Measurements from ENCODE around the gene LIPI.
"Not testable (repeated sequence)": the region's sequence is repeated elsewhere in the genome, so short reads cannot be mapped to it uniquely, and the experiment has no call there.

LIPI gene

GRCh38 chr21:14063620-14064295, 147.0 kb downstream of the LIPI start:
- H3K36me3 ChIP-seq (ENCODE audit: control insufficient read depth in 1 of 2, insufficient read depth in 2 of 2, low read length in 2 of 2); H3K4me1 ChIP-seq (ENCODE audit: control insufficient read depth in 1 of 2, insufficient read depth in 2 of 2, low read length in 2 of 2); H3K9me3 ChIP-seq (ENCODE audit: control insufficient read depth in 1 of 2, low read length in 2 of 2); H3K27me3 ChIP-seq (ENCODE audit: control insufficient read depth in 1 of 2, insufficient read depth in 2 of 2, low read length in 2 of 2); H3K9ac ChIP-seq (ENCODE audit: low read depth in 1 of 2, low read length in 2 of 2); H3K27ac ChIP-seq (ENCODE audit: low read depth, low read length); H3K4me3 ChIP-seq (ENCODE audit: low read depth in 1 of 2, low read length in 2 of 2): not testable (repeated sequence)

GRCh38 chr21:14062684-14063083, 148.1 kb downstream of the LIPI start:
- H3K36me3 ChIP-seq (ENCODE audit: control insufficient read depth in 1 of 2, insufficient read depth in 2 of 2, low read length in 2 of 2); H3K4me3 ChIP-seq (ENCODE audit: low read depth in 1 of 2, low read length in 2 of 2); H3K27me3 ChIP-seq (ENCODE audit: control insufficient read depth in 1 of 2, insufficient read depth in 2 of 2, low read length in 2 of 2); H3K4me1 ChIP-seq (ENCODE audit: control insufficient read depth in 1 of 2, insufficient read depth in 2 of 2, low read length in 2 of 2); H3K27ac ChIP-seq (ENCODE audit: low read depth, low read length); H3K9me3 ChIP-seq (ENCODE audit: control insufficient read depth in 1 of 2, low read length in 2 of 2); H3K9ac ChIP-seq (ENCODE audit: low read depth in 1 of 2, low read length in 2 of 2): not testable (repeated sequence)

GRCh38 chr21:14061820-14062219, 148.9 kb downstream of the LIPI start:
- H3K9me3 ChIP-seq (ENCODE audit: control insufficient read depth in 1 of 2, low read length in 2 of 2); H3K27ac ChIP-seq (ENCODE audit: low read depth, low read length); H3K36me3 ChIP-seq (ENCODE audit: control insufficient read depth in 1 of 2, insufficient read depth in 2 of 2, low read length in 2 of 2); H3K4me3 ChIP-seq (ENCODE audit: low read depth in 1 of 2, low read length in 2 of 2); H3K27me3 ChIP-seq (ENCODE audit: control insufficient read depth in 1 of 2, insufficient read depth in 2 of 2, low read length in 2 of 2); H3K9ac ChIP-seq (ENCODE audit: low read depth in 1 of 2, low read length in 2 of 2); H3K4me1 ChIP-seq (ENCODE audit: control insufficient read depth in 1 of 2, insufficient read depth in 2 of 2, low read length in 2 of 2): not testable (repeated sequence)

- not testable (repeated sequence) for H3K9ac ChIP-seq (ENCODE audit: low read depth in 1 of 2, low read length in 2 of 2); H3K27me3 ChIP-seq (ENCODE audit: control insufficient read depth in 1 of 2, insufficient read depth in 2 of 2, low read length in 2 of 2); H3K4me1 ChIP-seq (ENCODE audit: control insufficient read depth in 1 of 2, insufficient read depth in 2 of 2, low read length in 2 of 2); H3K36me3 ChIP-seq (ENCODE audit: control insufficient read depth in 1 of 2, insufficient read depth in 2 of 2, low read length in 2 of 2); H3K27ac ChIP-seq (ENCODE audit: low read depth, low read length); H3K9me3 ChIP-seq (ENCODE audit: control insufficient read depth in 1 of 2, low read length in 2 of 2); H3K4me3 ChIP-seq (ENCODE audit: low read depth in 1 of 2, low read length in 2 of 2)
These were observed 151.6 kb downstream of the LIPI start for GRCh38 chr21:14058995-14059627.
